Measurements from ENCODE around the gene SLC17A5.
"Not testable (repeated sequence)": the region's sequence is repeated elsewhere in the genome, so short reads cannot be mapped to it uniquely, and the experiment has no call there.

SLC17A5 gene

DNA sequence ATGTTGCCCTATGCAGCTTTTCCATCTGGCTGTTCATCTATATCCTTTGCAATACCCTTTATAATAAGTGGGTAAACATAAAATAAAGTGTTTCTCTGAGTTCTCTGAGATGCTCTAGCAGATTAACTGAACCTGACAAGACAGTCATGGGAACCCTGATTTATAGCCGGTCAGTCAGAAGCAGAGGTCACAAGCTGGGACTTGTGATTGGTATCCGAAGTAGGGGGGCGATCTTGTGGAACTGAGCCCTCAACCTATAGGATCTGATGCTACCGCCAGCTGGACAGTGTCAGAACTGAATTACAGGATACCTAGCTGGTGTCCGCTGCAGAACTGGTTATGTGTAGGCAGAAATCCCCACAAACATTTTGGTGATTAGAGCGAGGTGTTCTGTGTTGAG, 39.0 kb downstream of the SLC17A5 start:
- DNase-seq = no peak

GRCh38 chr6:73613806-73614536, 39.8 kb downstream of the SLC17A5 start:
- DNase-seq = no peak

- DNase-seq = no peak
Observed at GRCh38 chr6:73612611-73613010, 41.2 kb downstream of the SLC17A5 start.

DNA sequence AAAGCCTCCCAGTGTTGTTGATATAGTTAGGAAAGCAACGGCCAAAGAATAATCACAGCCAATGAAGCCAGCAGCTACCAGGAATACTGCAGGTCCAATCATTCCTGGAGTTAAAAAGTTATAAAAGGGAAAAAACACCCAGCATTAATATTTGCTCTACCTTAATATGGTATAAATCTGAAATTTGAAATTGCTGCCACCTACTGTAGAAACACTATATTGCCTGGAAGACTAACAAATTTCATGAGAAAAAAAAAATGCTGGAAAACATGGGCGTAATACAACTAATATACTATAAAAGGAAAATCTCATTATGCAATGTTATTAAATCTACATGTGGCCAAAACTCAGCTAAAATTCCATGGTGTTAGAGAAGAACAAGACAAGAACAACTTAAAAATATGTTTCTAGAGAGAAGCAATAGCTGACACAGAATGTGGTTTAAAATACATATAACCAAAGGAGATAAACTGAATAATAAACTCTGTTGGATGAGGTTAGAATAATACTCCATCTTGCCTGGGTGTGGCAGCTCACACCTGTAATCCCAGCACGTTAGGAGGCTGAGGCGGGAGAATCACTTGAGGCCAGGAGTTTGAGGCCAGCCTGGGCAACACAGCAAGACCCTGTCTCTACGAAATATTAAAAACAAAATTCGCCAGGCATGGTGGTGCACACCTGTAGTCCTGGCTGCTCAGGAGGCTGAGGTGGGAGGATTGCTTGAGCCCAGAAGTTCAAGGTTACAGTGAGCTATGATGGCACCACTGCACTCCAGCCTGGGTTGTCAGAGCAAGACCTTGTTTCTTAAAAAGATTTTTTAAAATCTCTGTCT, 43.1 kb downstream of the SLC17A5 start:
- peak in 2 of 5 experiments; percentile 28 to 30 for DNase-seq

DNA sequence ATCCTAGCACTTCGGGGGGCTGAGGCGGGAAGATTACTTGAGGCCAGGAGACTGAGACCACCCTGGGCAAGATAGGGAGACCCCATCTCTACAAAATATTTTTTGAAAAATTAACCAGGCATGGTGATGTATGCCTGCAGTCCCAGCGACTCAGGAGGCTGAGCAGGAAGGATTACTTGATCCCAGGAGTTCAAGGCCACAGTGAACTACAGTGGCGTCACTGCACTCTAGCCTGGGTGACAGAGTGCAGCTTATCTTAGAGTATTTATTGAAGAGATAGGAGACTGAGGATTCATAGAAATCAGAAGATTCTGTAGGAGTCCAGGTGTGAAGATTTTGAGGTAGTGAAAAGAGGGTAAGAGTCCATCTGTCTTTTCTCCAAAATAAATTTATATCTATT, 45.0 kb downstream of the SLC17A5 start:
- DNase-seq = no peak

GRCh38 chr6:73606428-73606827, 47.4 kb downstream of the SLC17A5 start:
- peak in 1 of 5 experiments; percentile 4 for DNase-seq

DNA sequence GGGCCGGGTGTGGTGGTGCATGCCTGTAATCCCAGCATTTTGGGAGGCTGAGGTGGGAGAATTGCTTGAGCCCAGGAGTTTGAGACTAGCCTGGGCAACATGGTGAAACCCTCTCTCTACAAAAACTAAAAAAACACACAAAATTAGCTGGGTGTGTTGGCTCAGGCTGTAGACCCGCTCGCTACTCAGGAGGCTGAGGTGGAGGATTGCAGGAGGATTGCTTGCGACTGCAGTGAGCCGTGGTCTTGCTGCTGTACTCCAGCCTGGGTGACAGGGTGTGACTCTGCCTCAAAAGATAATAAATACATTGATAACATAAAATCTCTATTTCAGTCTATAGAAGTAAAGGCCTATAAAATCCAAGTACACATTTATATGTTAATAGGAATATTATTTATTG, 49.3 kb downstream of the SLC17A5 start:
- DNase-seq = no peak

GRCh38 chr6:73604020-73604419, 49.8 kb downstream of the SLC17A5 start:
- no peak for DNase-seq

GRCh38 chr6:73586416-73586974, 67.3 kb downstream of the SLC17A5 start:
- DNase-seq = peak in 1 of 5 experiments; percentile 21

GRCh38 chr6:73585566-73586415, 68.0 kb downstream of the SLC17A5 start:
- DNase-seq = peak in 2 of 5 experiments; percentile 55 to 82

- no peak for DNase-seq
Observed at GRCh38 chr6:73581293-73581692, 72.5 kb downstream of the SLC17A5 start.

- peak in 4 of 5 experiments; percentile 20 to 70 (median 48) for DNase-seq
Observed at GRCh38 chr6:73580247-73581149, 73.3 kb downstream of the SLC17A5 start.

- peak in 1 of 5 experiments; percentile 31 for DNase-seq
Observed at GRCh38 chr6:73579851-73580246, 73.9 kb downstream of the SLC17A5 start.

GRCh38 chr6:73579389-73579788, 74.4 kb downstream of the SLC17A5 start:
- DNase-seq = no peak

- no peak for DNase-seq
Observed at GRCh38 chr6:73577676-73578075, 76.1 kb downstream of the SLC17A5 start.

DNA sequence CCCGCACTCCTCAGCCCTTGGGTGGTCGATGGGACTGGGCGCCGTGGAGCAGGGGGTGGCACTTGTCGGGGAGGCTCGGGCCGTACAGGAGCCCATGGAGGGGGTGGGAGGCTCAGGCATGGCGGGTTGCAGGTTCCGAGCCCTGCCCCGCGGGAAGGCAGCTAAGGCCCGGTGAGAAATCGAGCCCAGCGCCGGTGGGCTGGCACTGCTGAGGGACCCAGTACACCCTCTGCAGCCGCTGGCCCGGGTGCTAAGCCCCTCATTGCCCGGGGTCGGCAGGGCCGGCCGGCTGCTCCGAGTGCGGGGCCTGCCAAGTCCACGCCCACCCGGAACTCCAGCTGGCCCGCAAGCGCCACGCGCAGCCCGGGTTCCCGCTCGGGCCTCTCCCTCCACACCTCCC, 81.3 kb downstream of the SLC17A5 start:
- not testable (repeated sequence) for DNase-seq

- peak in 1 of 5 experiments; percentile 55 for DNase-seq
Observed at GRCh38 chr6:73571218-73572181, 82.3 kb downstream of the SLC17A5 start.

- no peak for DNase-seq
Observed at GRCh38 chr6:73569121-73569520, 84.7 kb downstream of the SLC17A5 start.

GRCh38 chr6:73566954-73567591, 86.7 kb downstream of the SLC17A5 start:
- no peak for DNase-seq

DNA sequence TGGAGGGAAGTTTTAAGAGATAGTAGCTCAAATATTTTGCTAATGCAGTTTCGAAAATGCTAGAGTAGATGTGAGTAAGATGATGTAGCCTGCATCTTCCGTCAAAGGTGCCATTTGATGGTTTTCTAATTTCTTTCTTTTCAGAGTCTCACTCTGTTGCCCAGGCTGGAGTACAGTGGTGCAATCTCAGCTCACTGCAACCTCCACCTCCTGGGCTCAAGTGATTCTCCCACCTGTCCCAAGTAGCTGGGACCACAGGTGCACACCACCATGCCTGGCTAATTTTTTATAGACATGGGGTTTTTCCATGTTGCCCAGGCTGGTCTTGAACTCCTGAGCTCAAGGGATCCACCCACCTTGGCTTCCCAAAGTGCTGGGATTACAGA, 87.3 kb downstream of the SLC17A5 start:
- not testable (repeated sequence) for DNase-seq
